Smooth muscle cell (in vitro differentiated cells): Measurements from ENCODE around the gene BTC. TPM values are rescaled to one million over a fixed set of nuclear protein-coding genes. Genes with fewer than 3 reads are reported as not detected.

Experiments used
- DNase-seq: peaks from one replicate; lab custom pipeline; 2025; ENCODE audit not compliant: unreplicated experiment; lab: John Stamatoyannopoulos, UW
- H2AFZ ChIP-seq: fragments of 200-600 bp; sonication (generic); 2 replicates; pipeline ENCODE4 v1.6.0; 2016; ENCODE audit warnings: antibody characterized with exemption, low read depth, mild to moderate bottlenecking
- H3F3A ChIP-seq: fragments of 200-600 bp; sonication (generic); 2 replicates; pipeline ENCODE4 v1.6.0; 2017; ENCODE audit warnings: antibody characterized with exemption, low read depth
- H3K27ac ChIP-seq: fragments of 200-600 bp; sonication (generic); 2 replicates; pipeline ENCODE4 v1.5.1; 2016; ENCODE audit warnings: low read depth, mild to moderate bottlenecking
- H3K27me3 ChIP-seq: fragments of 200-600 bp; sonication (generic); 2 replicates; pipeline ENCODE4 v1.6.1; 2016; ENCODE audit warnings: low read depth, mild to moderate bottlenecking
- H3K36me3 ChIP-seq: fragments of 200-600 bp; sonication (generic); 2 replicates; pipeline ENCODE4 v1.5.1; 2016; ENCODE audit warnings: low read depth
- H3K4me1 ChIP-seq: fragments of 200-600 bp; sonication (generic); 2 replicates; pipeline ENCODE4 v1.5.1; 2016; ENCODE audit warnings: low read depth
- H3K4me2 ChIP-seq: fragments of 200-600 bp; sonication (generic); 2 replicates; pipeline ENCODE4 v1.6.0; 2016; ENCODE audit warnings: mild to moderate bottlenecking
- H3K4me3 ChIP-seq: fragments of 200-600 bp; sonication (generic); 2 replicates; pipeline ENCODE4 v1.5.1; 2016; ENCODE audit warnings: mild to moderate bottlenecking
- H3K79me2 ChIP-seq: fragments of 200-600 bp; sonication (generic); 2 replicates; pipeline ENCODE4 v1.6.0; 2016; ENCODE audit warnings: low read depth, mild to moderate bottlenecking
- H3K9ac ChIP-seq: fragments of 200-600 bp; sonication (generic); 2 replicates; pipeline ENCODE4 v1.6.0; 2016; ENCODE audit warnings: low read depth
- H3K9me3 ChIP-seq: fragments of 200-600 bp; sonication (generic); replicated peaks from 2 replicates; pipeline ENCODE4 v1.5.1; 2016; ENCODE audit warnings: low read depth
- H4K20me1 ChIP-seq: fragments of 200-600 bp; sonication (generic); 2 replicates; pipeline ENCODE4 v1.6.0; 2016; ENCODE audit warnings: low read depth
- CTCF ChIP-seq: fragments of 200-600 bp; sonication (generic); IDR thresholded peaks from 2 replicates; pipeline ENCODE4 v1.5.1; 2017; ENCODE audit warnings: borderline replicate concordance, mild to moderate bottlenecking, antibody characterized with exemption; ENCODE audit not compliant: insufficient read depth, poor library complexity, severe bottlenecking
- WGBS: methylation state at CpG from one replicate; pipeline ENCODE4 v1.1.7; 2016; ENCODE audit warnings: low lambda C conversion rate; 5-methylcytosine and 5-hydroxymethylcytosine counted together
- polyA plus RNA-seq: library from polyadenylated mRNA; unstranded; fragments of >200 nt; fragmentation: Nextera tagmentation; extraction: Ambion mirVana; gene quantifications from 2 replicates; pipeline ENCODE4 v1.2.1, GENCODE V29; 2016
- total RNA-seq: library from RNA; depleted of rRNA; stranded (reverse); fragments of >200 nt; gene quantifications from 2 replicates; pipeline ENCODE4 v1.2.3, GENCODE V29; 2014

Gene BTC
- total and polyA plus RNA-seq, 2 experiments from 2014 or later, result 0.18 to 0.21 TPM

DNA sequence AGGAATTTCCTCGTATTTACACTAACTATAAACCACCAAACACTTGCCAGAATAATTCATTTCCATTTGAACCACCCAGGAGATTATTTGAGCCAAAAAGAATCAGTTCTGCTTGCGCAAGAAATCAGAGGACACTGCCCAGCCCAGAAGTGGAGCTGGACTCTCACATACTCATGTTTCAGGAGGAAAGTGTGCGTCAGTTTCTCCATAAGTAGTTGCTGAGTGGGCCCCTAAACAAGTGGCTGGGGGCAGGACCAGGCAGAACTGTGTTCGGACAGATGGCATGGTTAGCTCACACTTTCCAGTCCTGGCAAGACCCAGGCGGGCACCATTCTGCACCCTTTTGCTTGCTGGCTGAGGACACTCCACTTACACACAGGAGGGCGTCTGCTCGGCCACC lies 38.8 kb downstream of the BTC start:
- peaks cover 25% of the 10 kb centered on the region for H3K4me1 ChIP-seq
- 74% methylated on average over 7 of the region's 7 CpGs for WGBS
- H3F3A ChIP-seq, result no peaks in the 10 kb centered on the region
- no peak overlapping the region for H3K27ac ChIP-seq
- no peaks in the 10 kb centered on the region for H3K9me3 ChIP-seq
- H3K4me3 ChIP-seq, result no peak overlapping the region
- no peaks in the 10 kb centered on the region for H4K20me1 ChIP-seq
- no peak for TF ChIP-seq CTCF
- H2AFZ ChIP-seq, result no peak overlapping the region
- DNase-seq, result no peak
- no peaks in the 10 kb centered on the region for H3K27me3 ChIP-seq
- no peaks in the 10 kb centered on the region for H3K36me3 ChIP-seq
- H3K4me2 ChIP-seq, result no peak overlapping the region
- H3K9ac ChIP-seq, result no peak overlapping the region
- no peaks in the 10 kb centered on the region for H3K79me2 ChIP-seq

DNA sequence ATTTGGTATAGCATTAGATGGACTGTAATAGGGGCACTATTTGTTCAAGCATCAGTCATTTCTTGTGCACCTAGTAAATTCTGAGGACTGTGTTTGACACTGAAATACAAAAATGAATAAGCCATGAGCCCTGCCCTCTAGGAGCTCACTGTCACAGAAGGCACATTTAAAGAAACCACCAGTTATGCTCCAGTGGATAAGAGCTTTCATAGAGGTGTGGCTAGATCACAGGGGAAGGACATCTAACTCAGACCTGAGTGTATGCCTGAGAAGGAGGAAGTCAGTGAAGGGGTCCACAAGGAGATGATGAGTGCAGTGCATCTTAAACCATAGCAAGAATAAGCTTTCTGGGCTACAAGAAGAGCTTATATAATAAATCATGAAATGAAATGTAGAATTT lies 40.1 kb downstream of the BTC start:
- no peaks in the 10 kb centered on the region for H3F3A ChIP-seq
- H3K9ac ChIP-seq, result no peak overlapping the region
- H4K20me1 ChIP-seq, result no peaks in the 10 kb centered on the region
- H3K4me3 ChIP-seq, result no peak overlapping the region
- no peaks in the 10 kb centered on the region for H3K9me3 ChIP-seq
- TF ChIP-seq CTCF, result no peak
- DNase-seq, result no peak
- no peaks in the 10 kb centered on the region for H3K36me3 ChIP-seq
- peaks cover 25% of the 10 kb centered on the region for H3K4me1 ChIP-seq
- no peak overlapping the region for H3K4me2 ChIP-seq
- no peak overlapping the region for H3K27ac ChIP-seq
- no peak overlapping the region for H2AFZ ChIP-seq
- H3K79me2 ChIP-seq, result no peaks in the 10 kb centered on the region
- no peaks in the 10 kb centered on the region for H3K27me3 ChIP-seq

GRCh38 chr4:74752798-74753197 lies 41.5 kb downstream of the BTC start:
- no peaks in the 10 kb centered on the region for H4K20me1 ChIP-seq
- no peak overlapping the region for H2AFZ ChIP-seq
- DNase-seq, result no peak
- TF ChIP-seq CTCF, result no peak
- H3K79me2 ChIP-seq, result no peaks in the 10 kb centered on the region
- peaks cover 25% of the 10 kb centered on the region for H3K4me1 ChIP-seq
- H3K9me3 ChIP-seq, result no peaks in the 10 kb centered on the region
- no peaks in the 10 kb centered on the region for H3K27me3 ChIP-seq
- H3K36me3 ChIP-seq, result no peaks in the 10 kb centered on the region
- no peak overlapping the region for H3K4me2 ChIP-seq
- no peak overlapping the region for H3K27ac ChIP-seq
- no peak overlapping the region for H3K9ac ChIP-seq
- no peak overlapping the region for H3K4me3 ChIP-seq
- H3F3A ChIP-seq, result no peaks in the 10 kb centered on the region

GRCh38 chr4:74751856-74752255 lies 42.5 kb downstream of the BTC start:
- Histone ChIP-seq H3K27me3 (no peaks in the 10 kb centered on the region), H3K9me3 (no peaks in the 10 kb centered on the region), H2AFZ (no peak overlapping the region), H3K4me1 (peaks cover 25% of the 10 kb centered on the region), H3F3A (no peaks in the 10 kb centered on the region), H3K79me2 (no peaks in the 10 kb centered on the region), H3K4me3 (no peak overlapping the region), H3K36me3 (no peaks in the 10 kb centered on the region), H3K27ac (no peak overlapping the region), H3K9ac (no peak overlapping the region), H3K4me2 (no peak overlapping the region), H4K20me1 (no peaks in the 10 kb centered on the region)
- no peak for TF ChIP-seq CTCF
- 45% methylated on average over 1 of the region's 1 CpG for WGBS
- no peak for DNase-seq
